ENCODE data around the gene S100P.
A peak's percentile ranks its signal among the peaks of the same experiment; 100 is the strongest.
"Not testable (repeated sequence)": the region's sequence is repeated elsewhere in the genome, so short reads cannot be mapped to it uniquely, and the experiment has no call there.

Gene S100P

DNA sequence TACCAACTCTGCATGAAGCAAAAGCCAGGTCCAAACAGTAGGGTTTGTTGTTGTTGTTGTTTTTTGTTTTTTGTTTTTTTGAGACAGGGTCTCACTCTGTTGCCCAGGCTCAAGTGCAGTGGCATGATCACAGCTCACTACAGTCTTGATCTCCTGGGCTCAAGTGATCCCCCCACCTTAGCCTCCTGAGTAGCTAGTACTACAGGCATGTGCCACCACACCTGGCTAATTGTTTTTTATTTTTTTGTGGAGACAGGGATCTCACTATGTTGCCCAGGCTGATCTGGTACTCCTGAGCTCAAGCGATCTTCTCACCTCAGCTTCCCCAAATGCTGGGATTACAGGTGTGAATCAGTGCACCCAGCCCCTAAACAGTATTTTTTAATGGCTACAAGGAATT is 6.2 kb downstream of the S100P start:
- DNase-seq: no peak

DNA sequence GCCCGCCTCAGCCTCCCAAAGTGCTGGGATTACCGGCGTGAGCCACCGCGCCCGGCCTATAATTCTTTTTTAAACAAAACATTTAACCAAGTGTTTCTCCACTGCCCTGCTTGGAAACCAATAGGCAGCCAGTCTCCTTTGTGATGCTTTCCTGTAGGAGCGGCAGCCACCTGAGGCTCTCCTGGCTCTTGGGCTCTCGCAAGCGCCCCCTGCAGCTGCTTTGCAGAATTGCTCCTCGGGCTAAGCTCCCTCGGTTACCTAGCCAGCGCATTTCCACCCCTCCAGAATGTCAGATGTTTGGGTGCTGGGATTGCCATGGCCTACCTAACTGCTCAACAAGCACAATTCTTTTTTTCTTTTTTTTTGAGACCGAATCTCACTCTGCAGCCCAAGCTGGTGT is 7.7 kb downstream of the S100P start:
- peak; percentile 36 for DNase-seq

DNA sequence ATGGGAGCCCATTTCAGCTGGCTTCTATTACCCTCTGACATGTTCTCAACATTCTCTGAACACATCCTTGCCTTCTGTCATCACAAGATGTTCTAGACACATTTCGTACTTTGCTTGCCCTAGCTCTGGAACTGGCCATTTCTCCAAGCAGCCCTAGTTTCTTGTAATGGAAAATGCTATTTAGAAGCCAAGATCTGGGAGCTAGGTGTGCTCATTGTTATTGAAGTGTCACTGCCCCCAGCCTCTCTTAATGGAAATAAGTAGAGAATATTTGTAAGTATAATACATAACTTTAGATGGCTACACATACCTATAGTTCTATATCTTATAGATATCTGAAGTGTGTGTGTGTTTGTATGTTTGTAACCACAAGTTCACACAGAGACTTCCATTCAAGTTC is 9.1 kb downstream of the S100P start:
- DNase-seq: no peak

DNA sequence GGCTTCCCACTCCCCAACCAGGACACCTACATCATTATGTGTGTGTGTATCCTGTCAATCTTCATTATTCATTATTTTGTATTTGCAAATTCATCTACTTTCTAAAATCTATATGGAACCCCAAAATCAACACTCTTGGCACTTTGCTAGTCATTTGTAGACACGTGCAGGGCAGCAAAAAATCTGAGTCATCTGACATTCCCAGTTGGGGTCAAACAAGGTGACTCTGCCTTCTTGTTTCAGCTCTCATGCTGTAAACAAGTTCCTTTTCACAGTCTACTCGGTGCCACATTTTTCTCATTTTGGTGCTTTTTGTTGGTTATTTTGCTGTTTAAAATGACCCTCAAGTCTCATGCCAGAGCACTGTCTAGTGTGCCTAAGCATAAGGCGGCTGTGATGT is 10.1 kb downstream of the S100P start:
- DNase-seq: no peak

DNA sequence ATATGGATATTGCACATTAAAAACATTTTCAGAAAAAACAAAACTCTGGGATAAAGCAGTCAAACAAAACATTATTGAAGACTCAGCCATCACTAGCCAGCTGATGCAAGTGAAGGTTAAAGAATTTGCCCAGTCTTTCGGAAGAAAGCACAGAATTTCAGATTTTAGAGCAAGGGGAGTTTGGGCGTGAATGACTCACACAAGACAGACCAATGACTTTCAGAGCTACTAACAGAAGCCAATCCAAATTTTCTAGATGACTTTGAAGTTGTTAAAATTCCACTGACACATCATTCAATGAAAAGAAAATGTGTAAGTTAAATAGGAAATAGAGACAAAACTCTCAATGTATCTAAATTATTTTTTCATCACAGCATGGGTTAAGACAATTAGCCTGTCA is 12.0 kb downstream of the S100P start:
- DNase-seq: no peak

DNA sequence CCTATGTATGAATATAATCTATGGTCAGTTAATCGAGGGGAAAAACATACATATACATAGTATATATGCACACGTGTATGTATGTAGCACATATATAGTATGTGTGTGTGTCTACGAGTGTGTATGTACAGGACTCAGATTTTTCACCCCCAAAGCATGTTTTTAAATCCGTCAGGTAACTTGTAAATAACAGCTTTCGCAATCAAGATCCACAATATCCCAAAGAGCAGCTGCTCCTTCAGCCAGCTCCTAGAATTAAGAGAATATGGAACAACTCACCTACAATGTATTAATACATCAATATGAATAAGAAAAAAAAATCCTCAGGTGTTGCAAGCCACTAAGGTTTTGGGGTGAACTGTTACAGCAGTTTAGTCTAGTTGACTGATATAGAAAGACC is 12.5 kb downstream of the S100P start:
- DNase-seq: no peak

DNA sequence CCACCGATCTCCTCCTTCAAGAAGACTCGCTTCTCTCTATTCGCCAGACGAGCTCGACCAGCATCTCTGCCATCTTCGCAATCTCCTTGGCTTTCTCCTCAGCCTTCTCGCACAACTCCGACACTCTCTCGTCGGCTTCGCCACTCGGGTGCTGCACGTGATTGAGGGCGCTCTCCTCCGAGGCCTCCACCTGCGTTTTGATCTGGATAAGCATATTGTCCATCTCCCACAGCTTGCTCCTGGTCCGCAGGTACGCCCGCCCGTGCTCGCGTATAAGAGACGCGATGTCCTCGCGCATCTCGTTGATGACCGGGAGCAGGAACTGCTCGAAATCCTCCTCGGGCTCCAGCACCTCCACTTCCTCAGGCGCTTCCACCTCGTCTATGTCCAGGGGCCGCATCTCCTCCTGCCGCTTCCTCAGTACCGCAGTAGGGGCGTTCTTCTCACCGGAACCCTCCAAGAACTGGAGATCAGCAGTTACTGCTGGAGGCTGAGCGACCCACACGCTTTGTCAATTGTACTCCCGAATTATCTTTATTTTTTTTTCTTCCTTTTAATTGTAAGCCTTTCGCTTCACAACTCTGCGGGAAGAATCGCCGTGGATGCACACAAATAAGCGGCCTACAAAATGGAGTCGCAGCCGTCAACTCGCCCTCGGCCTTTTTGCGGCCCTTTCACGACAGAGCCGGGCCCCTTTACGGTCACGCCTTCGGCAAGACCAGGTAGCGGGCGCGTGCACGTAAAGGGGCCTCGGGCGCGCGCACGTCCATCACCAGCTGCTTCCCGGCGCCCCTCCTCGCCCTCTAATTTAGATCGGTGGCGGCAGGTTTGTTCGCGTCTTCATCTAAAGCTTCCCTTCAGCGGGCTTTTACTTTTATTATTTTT is 15.8 kb downstream of the S100P start, which contains the start of gene MRFAP1L1:
TSS of gene MRFAP1L1 (minus strand) at position 636 of the 885 bp plus-strand sequence. CDS start at position 400, 236 bp downstream.
- peak; percentile 96 for DNase-seq

DNA sequence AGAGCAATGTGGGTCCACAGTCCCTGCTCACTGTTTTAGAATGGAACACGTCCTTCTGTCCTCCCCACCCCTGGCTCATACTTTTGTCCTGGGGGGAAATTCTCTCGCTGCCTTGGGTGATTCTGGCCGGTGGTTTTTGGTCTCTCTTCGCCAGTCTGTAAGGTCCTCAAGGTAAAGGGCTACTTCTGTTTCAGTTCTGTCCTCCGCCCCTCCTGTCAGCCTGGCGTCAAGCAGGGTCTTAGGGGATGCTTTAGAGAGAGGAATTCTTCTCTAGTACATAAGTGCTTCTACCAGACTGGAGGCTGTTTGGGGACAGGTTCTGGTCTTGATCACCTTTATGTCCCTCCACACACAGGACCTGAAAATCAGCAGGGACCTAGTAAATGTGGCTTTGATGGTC is 16.6 kb downstream of the S100P start:
- DNase-seq: no peak

DNA sequence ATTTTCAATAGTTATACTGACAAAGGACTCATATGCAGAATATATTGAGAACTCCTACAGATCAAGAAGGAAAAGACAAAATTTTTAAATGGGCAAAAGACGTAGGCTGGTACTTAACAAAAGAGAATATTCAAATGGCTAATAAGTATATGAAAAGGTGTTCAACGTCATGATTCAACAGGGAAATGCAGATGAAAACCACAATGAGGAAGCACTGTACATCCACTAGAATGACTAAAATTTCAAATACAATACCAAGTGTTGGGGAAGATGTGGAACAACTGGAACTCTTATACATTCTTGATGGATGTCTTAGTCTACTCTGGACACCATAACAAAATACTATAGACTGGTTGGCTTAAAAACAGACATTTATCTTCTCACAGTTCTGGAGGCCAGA is 17.3 kb downstream of the S100P start:
- DNase-seq: no peak

DNA sequence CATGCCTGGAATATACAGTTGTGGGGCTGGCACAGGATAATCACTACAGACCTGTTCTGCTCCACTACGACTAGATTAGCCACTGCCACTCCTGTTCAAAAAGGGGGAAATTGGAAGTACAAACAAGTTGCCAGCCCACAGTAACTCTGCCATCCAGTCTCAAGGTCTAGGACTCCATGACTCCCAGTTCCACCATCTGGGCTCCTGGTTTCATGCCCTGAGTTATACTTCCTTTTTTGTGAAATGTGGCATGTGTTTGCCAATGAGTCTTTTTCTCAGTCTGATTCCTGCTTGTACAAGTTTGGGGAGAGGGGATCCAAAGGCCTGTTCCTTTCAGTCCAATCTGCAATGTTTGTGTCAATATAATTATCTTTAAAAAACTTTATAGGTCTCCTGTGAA is 21.3 kb downstream of the S100P start:
- DNase-seq: no peak

DNA sequence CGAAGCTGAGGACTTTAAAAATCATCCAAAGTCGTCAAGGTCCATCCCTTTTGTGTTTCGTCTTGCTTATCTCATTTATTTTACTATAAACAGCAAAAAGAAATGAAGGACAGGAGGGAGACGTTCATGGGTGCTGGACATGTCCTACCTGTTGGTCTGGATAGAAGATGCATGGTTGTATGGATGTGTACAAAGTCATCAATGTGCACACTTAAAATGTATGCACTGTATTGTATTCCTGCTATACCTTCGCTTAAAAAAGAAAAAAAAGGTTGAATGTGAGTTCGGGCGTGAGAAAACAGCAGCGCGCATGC is 22.0 kb downstream of the S100P start:
- DNase-seq: no peak

DNA sequence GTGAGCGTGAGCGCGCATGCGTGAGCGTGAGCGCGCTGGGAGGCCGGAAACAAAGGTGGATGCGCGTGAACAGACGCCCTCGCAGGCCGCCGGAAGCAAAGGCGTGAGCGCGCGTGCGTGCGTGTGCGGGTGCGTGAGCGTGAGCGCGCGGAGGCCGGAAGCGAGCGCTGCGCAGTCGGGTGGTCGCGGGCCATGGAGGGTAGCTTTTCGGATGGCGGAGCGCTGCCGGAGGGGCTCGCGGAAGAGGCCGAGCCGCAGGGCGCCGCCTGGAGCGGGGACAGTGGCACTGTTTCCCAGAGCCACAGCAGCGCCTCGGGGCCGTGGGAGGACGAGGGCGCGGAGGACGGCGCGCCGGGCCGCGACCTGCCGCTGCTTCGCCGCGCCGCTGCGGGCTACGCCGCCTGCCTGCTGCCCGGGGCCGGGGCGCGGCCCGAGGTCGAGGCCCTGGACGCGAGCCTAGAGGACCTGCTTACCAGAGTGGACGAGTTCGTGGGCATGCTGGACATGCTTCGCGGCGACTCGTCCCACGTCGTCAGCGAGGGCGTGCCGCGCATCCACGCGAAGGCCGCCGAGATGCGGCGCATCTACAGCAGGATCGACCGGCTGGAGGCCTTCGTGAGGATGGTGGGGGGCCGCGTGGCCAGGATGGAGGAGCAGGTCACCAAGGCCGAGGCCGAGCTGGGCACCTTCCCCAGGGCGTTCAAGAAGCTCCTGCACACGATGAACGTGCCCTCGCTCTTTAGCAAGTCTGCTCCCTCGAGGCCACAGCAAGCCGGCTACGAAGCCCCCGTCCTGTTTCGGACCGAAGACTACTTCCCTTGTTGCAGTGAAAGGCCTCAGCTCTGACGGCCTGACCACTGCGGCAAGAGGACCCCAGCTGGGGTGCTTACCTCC is 22.6 kb downstream of the S100P start, which contains the start of gene BLOC1S4:
TSS of gene BLOC1S4 (plus strand) at position 157 of the 894 bp plus-strand sequence. CDS start at position 193, 36 bp downstream.
- peak; percentile 84 for DNase-seq

DNA sequence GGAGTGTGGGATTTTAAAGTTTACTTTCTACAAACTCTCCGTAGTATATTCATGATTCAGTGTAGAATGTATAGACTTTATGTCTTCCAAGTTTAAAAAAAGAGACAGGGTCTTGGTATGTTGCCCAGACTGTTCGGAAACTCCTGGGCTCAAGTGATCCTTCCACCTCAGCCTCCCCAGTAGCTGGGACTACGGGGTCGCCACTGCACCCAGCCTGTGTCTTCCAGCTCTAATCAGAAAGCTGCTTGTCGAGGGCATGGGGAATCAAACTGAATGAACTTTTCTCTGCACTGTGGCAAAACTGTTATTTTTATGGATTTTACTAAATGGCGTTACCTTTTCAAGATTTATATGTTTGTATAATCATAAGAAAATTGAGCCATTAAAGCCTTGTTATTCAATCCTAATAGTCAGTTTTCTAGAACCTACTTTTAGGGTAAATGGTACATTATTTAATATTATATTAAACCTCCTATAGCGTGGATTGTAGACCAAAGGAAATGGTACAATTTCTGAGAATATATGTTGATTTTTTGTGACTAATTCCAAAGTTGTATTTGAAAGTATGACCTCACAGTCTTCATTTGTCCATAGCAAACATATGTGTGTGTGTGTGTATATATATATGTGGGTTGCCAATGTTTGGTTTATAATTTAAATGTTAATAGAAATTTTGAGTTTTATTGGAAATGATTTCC is 23.4 kb downstream of the S100P start:
- no peak for DNase-seq

DNA sequence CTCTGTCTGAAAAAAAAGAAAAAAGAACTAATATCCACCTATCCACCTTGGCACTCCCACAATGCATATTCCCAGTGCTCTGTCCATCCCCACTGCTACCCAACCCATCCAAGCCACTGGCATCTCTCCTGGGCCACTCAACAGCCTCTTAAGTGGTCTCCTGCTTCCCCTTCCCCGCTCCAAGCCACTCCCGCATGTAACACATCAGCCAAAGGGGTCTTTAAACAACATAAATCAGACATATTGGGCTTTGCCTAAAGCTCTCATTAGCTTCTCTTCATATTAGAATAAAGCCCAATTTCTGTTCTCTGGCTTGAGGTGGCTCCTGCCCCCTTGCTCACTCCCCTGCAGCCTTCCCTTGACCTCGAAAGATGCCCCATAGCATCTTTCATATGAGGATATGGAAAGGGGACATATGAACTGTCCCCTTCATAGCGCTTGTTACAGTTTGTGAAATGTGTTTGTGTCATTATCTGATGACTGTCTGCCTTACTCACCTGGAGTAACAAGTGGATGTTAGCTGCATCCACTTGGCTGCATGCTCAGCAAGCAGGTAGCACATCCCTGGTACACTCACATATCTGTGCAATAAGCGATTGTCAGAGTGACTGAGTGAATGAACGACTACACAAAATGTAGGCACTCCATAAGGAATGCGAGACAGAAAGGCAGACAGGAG is 25.4 kb downstream of the S100P start:
- no peak for DNase-seq

DNA sequence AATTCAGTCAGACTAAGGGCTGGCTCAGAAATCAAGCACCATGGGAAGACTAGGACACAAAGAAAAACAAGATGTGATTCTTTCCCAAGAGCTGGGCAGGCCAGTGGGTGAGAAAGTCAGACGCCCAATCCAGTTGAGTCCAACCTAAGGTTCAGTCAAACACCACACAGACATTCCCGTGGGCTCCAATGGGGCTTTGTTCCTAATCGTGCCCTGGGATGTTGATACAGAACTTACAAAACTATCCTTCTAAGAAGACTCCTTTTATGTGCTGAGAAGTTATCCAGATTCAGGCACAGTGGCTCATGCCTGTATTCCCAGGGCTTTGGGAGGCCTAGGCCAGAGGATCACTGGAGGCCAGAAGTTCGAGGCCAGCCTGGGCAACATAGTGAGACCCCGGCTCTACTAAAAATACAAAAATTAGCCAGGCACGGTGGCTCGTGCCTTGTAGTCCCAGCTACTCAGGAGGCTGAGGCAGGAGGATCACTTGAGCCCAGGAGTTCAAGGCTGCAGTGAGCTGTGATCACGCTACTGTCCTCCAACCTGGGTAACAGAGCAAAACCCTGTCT is 26.0 kb downstream of the S100P start:
- DNase-seq: no peak

DNA sequence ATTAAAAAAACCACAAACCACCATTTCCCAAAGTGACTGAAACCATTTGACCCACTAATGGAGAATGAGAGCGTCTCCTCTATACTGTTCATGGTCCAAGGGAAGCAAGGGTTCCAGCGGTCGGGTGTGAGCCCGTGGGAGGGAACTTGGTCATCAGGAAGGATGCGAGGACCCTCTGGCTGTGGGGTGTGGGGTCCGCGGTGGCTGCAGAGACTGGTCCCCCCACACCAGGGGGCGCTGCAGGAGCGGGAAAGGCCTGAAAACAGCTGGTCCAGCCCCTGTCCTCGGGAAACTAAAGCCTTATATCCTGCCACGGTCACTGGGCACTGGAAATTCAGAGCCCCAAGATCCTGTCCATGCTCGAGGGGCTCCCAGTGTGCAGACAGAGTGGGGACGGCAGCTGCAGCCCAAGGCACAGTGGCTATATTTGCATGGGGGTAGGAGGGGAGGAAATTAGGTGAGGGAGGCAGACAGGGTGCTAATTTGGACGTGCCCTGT is 26.6 kb downstream of the S100P start:
- peak; percentile 81 for DNase-seq

DNA sequence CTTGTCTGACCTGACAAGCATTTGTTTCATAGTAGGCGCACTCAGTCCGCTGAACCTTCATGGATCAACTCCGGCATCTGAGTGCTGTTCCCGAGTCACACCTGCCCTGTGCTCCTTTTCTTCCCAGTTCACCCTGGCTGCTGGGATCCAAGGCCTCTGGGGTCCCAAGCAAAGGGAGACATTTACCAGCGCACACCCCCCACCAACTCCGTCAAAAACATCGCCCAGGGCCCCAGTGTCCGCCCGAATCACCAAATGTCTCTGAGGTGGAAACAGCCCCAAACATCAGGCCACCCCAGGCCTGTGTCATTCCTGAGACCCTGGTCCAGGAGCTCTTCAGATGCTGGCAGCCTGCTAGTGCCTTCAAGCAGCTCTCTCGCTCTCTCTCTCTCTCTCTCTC is 27.4 kb downstream of the S100P start:
- no peak for DNase-seq

DNA sequence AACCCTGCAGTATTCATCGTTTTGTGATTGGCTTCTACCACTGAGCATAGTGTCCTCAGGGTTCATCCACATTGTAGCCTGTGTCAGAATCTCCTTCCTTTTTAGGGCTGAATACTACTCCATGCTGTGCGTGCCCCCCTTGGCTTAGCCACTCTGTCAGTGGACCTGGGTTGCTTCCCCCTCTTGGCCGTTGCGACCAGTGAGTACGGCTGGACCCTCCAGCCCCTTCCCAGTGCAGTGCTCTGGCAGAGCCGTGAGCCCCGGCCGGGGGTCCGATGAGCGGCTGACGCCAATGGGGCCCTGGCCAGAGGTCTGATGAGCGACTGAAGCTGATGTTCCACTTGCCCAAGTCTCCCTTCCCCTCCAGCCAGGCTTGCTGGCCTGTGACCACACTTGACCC is 29.2 kb downstream of the S100P start:
- DNase-seq: no peak

DNA sequence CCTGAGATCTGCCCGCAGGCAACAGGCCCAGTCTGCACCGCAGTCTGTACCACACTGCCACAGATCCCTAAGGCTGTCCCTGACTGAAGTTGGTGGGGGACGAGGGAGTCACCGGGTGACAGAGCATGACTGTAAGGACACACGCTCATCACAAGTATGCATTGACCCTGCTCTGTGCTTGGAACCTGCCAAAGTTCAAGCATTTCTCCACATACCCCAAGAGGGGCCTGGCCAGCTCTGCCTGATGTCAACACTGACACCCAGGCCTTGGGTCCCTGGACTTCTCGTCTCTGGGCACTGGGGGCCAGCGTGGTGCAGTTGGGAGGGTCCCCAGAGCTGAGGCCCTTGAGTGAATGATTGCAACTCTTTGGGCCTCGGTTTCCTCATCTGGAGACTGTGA is 30.2 kb downstream of the S100P start:
- DNase-seq: no peak

DNA sequence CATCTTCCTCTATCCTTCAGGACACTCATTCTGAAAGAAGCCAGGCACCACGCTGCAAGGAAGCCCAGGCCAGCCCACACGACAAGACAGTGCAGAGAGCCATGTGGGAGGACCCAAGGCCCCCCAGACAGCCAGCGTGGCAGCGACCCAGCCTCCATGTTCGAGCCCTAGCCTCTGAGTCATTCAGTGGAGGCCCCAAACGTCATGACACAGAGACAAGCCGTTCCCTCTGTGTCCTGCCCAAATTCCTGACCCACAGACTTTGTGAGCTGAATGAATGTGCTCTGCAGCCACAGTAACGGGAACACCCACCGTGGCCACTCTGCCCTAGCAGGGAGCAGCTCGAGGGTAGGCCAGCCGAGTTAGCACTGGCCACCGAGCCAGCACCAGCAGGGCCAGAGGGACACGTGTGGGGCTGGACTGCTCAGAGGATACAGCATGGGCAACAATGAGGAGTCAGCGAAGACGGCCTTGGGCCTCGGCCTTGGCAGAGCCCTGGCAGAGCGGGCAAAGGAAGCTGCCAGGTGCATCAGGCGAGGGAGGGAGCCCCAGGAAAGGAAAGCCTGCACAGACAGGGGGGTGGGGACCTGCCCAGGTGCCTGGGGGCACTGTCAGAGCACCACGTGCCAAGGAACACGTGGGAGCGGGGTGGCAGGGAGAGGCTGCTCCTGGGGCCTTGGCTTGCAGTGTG is 30.9 kb downstream of the S100P start:
- DNase-seq: no peak

DNA sequence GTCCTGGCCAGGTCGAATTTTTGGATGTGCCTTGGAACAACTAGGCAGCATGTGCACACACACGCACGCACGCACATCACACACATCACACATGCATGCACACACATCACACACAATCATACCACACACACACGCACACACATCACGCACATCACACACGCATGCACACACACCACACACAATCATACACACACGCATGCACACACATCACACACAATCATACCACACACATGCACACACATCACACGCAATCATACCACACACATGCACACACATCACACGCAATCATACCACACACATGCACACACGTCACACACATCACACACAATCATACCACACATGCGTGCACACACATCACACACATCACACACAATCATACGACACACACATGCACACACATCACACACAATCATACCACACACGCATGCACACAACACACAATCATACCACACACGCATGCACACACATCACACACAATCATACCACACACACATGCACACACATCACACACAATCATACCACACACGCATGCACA is 31.8 kb downstream of the S100P start:
- DNase-seq: not testable (repeated sequence)

All from activated CD4-positive, alpha-beta T cell treated with anti-CD3 and anti-CD28 coated beads, Interleukin-2, amount 50 U/mL, for 1 hour (primary cell).